GM18505 (cell line): ENCODE data around the gene CUL4B.
"Not testable (repeated sequence)": the region's sequence is repeated elsewhere in the genome, so short reads cannot be mapped to it uniquely, and the experiment has no call there.

ENCODE experiments used
- ATAC-seq: cut with Tn5 transposase; IDR thresholded peaks from one replicate; pipeline ENCODE4 v1.9.1; 2021; ENCODE audit not compliant: unreplicated experiment
- POLR2A ChIP-seq: IDR thresholded peaks from 4 replicates; pipeline ENCODE4 v1.6.1; 2011; ENCODE audit warnings: borderline replicate concordance; ENCODE audit not compliant: insufficient read depth, insufficient read length; ENCODE audit errors: extremely low read depth

The CUL4B gene

GRCh38 chrX:120504569-120504968 is 56.2 kb downstream of the CUL4B start:
- no peak for ATAC-seq
- TF ChIP-seq POLR2A: no peak

DNA sequence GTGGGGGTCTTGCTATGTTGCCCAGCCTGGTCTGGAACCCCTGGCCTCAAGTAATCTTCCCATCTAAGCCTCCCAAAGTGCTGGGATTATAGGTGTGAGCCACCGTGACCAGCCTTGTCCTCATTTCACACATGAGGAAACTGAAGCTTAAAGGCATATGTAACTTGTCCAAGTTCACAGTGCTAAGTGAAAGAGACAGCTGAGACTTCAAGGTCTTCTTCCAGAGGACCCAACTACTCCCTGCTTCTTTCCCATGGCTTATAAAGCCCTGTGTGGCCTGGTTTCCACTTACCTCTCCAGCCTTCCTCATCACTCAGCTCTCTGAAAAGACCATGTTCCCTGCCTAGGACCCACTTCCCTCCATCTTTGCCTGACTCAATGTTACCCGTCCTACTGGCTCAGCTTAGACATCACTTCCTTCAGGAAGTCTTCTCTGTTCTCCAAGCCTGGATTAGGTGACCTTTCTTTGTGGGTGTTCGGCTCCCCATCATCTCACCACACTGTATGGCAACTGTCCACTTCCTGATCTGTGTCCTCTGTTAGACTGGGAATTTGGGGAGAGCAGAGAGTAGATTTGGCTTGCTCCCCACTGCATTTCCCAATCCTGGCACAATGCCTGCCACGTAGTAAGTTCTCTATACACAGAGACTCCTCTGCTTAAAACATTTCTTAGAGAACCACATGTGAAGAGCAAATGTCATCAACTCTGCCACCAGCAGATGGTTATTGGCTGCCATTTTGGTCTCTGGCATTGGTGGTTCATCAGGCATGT is 61.3 kb downstream of the CUL4B start:
- ATAC-seq: no peak
- no peak for TF ChIP-seq POLR2A

GRCh38 chrX:120490119-120490518 is 70.6 kb downstream of the CUL4B start:
- ATAC-seq: not testable (repeated sequence)

GRCh38 chrX:120486786-120487185 is 74.0 kb downstream of the CUL4B start:
- ATAC-seq: no peak
- no peak for TF ChIP-seq POLR2A

DNA sequence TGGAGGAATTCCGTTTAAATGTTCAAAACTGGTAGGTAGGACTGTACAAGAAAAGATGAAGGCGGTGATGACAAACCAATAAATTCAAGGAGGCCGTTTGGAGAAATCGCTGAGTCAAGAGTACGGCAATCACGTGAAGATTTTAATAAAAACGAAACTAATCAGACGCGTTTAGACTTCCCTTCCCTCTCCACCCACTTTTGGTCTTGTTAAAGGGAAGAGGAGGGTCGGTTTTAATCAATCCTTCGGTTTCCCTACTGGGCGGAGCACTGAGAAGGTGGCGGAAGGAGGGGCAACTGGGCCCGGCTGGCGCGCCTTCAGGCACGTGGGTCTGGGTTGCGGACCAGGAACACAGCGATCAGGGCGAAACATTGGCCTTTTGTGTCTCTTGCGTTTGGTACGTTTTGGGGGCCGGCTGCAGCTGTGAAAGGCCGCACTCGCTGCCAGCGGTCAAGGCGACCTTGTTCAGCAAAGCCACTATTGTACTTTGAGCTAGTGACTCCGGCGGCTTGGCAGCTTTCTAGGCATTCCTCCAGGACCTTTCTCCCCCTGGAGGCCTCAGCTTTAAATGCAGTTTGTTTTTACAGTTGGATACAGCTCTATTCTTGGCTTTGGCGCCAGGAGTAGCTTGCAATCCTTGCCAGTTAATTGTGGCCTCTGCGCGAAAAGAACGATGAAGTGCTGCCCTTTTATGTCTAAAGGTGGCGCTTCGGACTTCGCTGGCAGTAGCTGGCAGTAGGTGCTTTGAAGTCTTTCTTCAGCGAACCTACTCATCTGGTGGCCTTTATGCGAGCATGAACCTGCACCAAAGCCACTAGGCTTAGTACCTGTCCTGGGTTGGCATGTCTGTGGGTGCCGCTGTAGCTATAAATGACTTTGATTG is 74.9 kb downstream of the CUL4B start:
- peak; percentile 32 for TF ChIP-seq POLR2A
- peak; percentile 77 for ATAC-seq

GRCh38 chrX:120485315-120485637 is 75.5 kb downstream of the CUL4B start:
- ATAC-seq: no peak
- no peak for TF ChIP-seq POLR2A

DNA sequence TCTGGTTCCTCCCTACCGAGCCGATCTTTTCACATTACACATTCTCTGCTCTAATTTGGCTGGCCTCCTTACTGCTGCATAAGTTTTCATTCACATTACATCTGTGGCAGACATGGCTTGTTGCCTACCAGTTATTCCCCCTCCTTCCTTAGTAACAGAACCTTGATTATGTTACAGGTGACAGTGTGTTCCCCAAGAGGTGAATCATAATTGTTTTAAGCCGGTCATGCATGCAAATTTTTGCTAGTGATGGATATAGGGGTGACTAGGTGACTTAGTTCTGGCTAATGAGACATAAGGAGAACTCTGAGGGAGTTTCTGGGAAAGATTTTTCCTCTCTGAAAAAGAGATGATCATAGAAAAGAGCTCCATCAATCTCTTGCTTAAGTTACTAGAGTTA is 83.3 kb downstream of the CUL4B start:
- no peak for ATAC-seq
- no peak for TF ChIP-seq POLR2A

GRCh38 chrX:120476714-120477113 is 84.0 kb downstream of the CUL4B start:
- no peak for ATAC-seq
- no peak for TF ChIP-seq POLR2A

DNA sequence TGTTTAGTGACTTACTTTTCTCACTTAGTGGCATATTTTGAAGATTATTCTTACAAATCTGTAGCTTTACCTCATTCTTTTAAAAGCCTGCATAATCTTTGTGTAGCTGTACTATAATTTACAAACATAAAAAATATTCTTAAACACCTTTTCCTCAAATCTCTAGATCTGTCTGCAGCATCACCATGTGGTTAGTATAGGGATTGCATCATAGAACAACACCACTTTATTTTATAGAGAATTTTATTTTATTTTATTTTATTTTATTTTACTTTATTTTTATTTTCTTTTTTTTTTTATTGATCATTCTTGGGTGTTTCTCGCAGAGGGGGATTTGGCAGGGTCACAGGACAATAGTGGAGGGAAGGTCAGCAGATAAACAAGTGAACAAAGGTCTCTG is 85.3 kb downstream of the CUL4B start:
- ATAC-seq: not testable (repeated sequence)
